AG09319 (cell line): ENCODE measurements around the gene USP25.

Experiments
- DNase-seq: peaks from one replicate; pipeline ENCODE4 v3.0.0-alpha.2; 2010; ENCODE audit warnings: low read depth; ENCODE audit errors: extremely low read depth
- TF ChIP-seq, protein P1 (sequence below): IDR thresholded peaks from 2 replicates; pipeline ENCODE4 v1.5.1; 2011; ENCODE audit warnings: low read depth, mild to moderate bottlenecking, inconsistent platforms, low read length, moderate library complexity

Gene USP25

GRCh38 chr21:15793109-15793508 is 63.3 kb downstream of the USP25 start:
- TF ChIP-seq, protein P1, sequence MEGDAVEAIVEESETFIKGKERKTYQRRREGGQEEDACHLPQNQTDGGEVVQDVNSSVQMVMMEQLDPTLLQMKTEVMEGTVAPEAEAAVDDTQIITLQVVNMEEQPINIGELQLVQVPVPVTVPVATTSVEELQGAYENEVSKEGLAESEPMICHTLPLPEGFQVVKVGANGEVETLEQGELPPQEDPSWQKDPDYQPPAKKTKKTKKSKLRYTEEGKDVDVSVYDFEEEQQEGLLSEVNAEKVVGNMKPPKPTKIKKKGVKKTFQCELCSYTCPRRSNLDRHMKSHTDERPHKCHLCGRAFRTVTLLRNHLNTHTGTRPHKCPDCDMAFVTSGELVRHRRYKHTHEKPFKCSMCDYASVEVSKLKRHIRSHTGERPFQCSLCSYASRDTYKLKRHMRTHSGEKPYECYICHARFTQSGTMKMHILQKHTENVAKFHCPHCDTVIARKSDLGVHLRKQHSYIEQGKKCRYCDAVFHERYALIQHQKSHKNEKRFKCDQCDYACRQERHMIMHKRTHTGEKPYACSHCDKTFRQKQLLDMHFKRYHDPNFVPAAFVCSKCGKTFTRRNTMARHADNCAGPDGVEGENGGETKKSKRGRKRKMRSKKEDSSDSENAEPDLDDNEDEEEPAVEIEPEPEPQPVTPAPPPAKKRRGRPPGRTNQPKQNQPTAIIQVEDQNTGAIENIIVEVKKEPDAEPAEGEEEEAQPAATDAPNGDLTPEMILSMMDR = no peak
- DNase-seq = no peak

- DNase-seq = no peak
- TF ChIP-seq, protein P1 = no peak
These were observed 63.9 kb downstream of the USP25 start for GRCh38 chr21:15793550-15794235.

DNA sequence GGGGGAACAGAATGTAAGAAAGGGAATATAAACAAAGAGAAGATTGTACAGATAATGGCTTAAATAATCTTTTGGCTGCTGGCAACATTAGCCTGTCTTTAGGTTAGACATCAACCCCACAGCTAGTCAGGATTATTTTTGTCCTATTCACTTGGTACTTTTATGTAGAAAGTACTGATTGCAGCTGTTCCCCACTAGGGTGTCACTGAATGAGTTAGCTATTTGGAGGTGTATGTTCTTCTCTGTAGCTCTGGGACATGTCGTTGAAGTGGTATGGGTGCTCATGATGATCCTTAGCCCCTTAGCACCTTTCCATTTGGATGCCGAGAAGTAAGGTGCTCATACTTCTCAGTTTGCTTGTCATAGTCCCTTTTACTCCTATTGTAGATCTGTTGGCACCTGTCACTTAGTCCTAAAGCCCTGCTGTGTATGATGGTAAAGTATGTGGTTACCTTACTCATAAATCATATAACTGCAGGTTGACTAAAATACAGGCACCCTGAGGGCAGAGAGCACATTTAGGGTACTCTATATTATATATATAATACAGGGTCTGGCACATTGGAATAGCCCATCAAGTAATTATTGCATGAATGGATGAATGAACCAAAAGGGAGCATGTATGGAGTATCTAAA is 64.6 kb downstream of the USP25 start:
- TF ChIP-seq, protein P1 = no peak
- DNase-seq = no peak

GRCh38 chr21:15795533-15795932 is 65.8 kb downstream of the USP25 start:
- TF ChIP-seq, protein P1 = no peak

DNA sequence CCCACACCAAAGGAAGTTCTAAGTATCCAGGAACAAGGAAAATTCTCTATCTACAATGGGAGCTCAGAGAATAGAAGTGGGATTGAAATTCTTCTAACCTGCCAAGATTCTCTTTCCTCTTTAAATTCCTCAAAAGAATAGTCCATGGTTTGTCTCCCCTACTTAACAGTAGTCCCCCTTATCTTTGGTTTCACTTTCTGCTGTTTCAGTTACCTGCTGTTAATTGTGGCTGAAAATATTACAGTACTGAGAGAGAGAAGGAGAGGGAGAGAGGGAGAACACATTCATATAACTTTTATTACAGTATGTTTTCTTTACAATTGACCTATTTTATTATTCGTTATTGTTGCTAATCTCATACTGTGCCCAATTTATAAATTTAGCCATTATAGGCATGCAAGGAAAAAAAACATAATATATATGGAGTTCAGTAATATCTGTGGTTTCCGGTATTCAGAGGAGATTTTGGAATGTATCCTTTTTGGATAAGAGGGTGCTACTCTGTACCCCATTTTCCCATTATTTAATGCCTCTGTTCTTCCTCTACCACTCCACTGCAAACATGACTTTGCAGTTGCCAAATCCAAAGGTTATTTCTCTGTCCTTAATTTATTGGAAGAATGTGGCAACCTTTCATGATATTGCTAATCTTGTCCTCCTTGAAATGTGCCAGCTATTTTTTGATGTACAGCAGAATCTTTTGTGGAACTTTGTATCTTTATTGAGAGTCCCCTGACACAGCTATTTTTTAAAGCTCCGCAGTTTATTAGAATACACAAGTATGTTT is 68.0 kb downstream of the USP25 start:
- TF ChIP-seq, protein P1 = no peak
- no peak for DNase-seq

More at GRCh38 chr21:15795533-15795932, 65.8 kb downstream of the USP25 start:
- DNase-seq = no peak

- TF ChIP-seq, protein P1 = no peak
- no peak for DNase-seq
These were observed 71.6 kb downstream of the USP25 start for GRCh38 chr21:15801352-15801863.
